Retina (tissue), 1 donor: ENCODE measurements around the gene EVX2.

ENCODE experiments used
- DNase-seq: peaks from one replicate; pipeline ENCODE4 v3.0.0-alpha.2; 2016

EVX2 gene

DNA sequence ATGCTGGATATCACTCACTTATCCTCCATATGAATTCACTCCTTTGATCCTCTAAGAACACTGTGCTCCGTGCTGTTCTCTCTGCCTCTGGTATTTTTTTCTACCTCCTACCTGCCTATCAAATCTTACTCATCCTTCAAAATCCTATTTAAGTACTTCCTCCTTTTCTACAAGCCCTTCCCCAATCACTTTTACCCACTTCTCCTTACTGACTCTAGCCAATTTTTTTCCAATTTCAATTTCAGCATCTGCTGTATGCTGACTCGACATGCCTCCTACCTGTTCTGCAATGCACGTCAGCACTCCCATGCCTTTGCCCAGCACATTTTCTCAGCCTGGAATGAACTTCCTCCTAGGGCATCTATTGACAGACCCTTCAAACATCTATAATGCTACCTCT is 44.4 kb downstream of the EVX2 start:
- no peak for DNase-seq

DNA sequence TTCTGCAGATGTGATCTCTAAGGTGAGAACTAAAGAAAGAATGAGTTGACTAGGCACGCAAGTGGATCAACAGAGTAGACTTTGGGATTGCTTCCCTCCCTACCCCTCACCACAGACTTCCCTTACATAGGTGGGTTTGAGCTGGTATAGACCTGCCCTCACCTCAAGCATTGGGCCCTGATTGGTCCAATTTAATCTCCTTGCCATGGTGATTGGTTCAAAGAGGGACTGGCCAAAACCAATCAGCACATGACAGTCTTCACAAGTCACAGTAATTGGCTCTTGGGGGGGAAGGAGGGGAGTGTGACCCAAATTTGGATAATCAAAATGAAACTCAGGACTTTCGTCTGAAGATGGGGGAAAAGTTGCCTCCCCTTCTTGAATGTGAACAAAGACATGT is 45.1 kb downstream of the EVX2 start:
- no peak for DNase-seq

DNA sequence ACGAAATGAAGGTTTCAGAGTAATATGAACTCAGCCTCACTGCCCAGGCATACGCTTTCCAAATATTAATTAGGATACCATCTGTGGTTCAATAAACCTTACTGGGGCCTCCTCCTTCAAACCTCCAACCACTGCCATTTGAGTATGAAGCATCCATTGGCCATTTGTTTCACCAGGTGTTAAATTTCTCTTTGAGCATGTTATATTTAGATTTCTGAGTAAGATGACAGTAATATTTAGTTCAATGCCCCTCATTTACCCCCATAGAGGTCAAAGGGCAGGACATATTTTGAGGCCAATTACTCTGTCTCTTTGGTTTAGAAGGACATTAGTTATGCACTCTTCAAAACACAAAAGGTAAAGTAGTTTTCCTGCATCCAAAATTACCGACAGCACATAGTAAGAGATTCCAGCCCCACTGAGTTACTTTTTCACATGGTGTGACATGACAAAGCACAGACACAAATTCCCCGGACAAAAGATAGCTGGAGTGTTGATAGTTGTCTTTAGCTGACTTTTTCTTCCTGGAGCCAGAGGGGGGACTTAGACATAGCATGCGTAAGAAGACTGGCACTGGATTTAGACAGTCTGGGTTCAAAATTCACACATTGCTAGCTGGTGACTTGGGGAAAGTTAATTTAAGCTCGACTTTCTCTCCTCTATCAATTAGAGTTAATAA is 48.6 kb downstream of the EVX2 start:
- no peak for DNase-seq

DNA sequence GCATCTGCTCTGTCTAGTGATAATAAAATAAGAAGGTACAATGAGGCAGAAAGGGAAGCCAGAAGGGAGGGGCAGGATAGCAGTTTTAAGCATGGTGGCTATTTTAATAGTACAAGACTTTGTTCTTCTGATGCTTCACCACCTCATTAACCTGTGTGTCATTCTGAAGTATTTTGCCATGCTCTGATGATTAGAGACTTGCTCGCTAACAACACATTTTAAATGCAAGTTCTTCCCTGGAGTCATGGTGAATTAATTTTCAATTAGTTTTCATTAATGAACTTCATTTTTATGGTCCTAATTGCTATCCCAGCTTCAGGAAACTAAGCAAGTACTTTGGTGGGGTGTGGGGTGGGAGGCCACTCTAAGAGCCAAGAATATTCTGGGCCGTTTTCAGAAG is 56.0 kb downstream of the EVX2 start:
- no peak for DNase-seq
